Stimulated activated naive CD8-positive, alpha-beta T cell treated with anti-CD3 and anti-CD28 coated beads, Interleukin-15, Interleukin-2, amounts not matched to agents 100 U/mL and 50 U/mL, for 24 hours (primary cell): ENCODE results near the gene G2E3.
"Not testable (repeated sequence)": the region's sequence is repeated elsewhere in the genome, so short reads cannot be mapped to it uniquely, and the experiment has no call there.

Source experiments
- ATAC-seq: fragments of 150-1000 bp; cut with Tn5 transposase; one replicate; pipeline ENCODE4 v1.10.0; 2021
- DNase-seq: peaks from one replicate; pipeline ENCODE4 v3.0.0; 2021

Gene G2E3

GRCh38 chr14:30564235-30564867, 5.4 kb downstream of the G2E3 start:
- ATAC-seq, result no peak
- no peak for DNase-seq

DNA sequence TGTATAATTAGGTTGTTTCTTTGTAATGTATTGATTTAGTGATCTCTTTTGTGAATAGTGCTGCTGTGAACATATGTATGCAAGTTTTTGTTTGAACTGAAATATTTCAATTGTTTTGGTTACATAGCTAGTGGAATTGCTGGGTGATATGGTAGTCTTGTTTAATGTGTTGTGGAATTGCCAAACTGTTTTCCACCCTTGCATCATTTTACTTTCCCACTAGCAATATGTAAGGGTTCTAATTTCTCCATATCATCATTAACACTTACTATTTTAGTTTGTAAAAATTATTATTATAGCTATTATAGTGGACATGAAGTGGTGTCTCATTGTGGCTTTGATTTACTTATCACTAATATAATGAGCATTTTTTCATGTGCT, 5.9 kb downstream of the G2E3 start:
- ATAC-seq (no peak), DNase-seq (no peak)

- DNase-seq (no peak), ATAC-seq (no peak)
Measured at GRCh38 chr14:30569216-30569902, 10.4 kb downstream of the G2E3 start.

GRCh38 chr14:30569903-30570226, 10.9 kb downstream of the G2E3 start:
- DNase-seq, result no peak
- ATAC-seq, result no peak

- ATAC-seq (no peak), DNase-seq (no peak)
Measured at GRCh38 chr14:30572237-30572636, 13.3 kb downstream of the G2E3 start.

GRCh38 chr14:30572771-30573170, 13.8 kb downstream of the G2E3 start:
- no peak for DNase-seq
- no peak for ATAC-seq

DNA sequence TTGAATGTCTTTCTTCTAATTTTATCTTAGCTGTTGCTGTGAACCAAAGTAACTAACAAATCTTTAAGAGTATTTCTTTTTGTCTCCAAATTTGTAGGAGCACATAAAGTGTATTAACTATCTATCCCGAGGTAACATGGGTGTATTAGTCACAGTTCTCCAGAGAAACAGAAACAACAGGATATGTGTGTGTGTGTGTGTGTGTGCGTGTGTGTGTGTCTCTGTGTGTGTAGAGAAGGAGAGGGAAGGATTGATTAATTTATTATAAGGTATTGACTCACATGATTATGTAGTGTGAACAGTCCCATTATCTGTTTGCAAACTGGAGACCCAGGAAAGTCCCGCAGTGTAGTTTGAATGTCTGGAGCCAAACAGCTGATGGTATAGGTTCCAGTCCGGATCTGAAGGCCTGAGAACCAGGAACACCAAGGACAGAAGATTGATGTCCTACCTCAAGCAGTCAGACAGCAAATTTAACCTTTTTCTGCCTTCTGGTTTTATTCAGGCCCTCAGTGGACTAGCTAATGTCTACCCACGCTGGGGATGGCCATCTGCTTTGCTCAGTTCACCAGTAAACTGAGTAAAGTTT, 14.4 kb downstream of the G2E3 start:
- no peak for ATAC-seq

GRCh38 chr14:30573966-30574365, 15.0 kb downstream of the G2E3 start:
- no peak for ATAC-seq
- no peak for DNase-seq

More for the DNA sequence above, 14.4 kb downstream of the G2E3 start:
- no peak for DNase-seq

DNA sequence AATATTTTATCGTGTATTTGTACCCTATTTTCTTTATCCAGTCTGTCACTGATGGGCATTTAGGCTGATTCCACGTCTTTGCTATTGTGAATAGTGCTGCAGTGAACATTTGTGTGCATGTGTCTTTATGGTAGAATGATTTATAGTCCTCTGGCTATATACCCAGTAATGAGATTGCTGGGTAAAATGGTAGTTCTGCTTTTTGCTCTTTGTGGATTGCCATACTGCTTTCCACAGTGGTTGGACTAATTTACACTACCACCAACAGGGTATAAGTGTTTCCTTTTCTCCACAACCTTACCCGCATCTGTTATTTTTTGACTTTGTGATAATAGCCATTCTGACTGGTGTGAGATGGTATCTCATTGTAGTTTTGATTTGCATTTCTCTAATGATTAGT, 15.8 kb downstream of the G2E3 start:
- DNase-seq, ATAC-seq: not testable (repeated sequence)

GRCh38 chr14:30576333-30576732, 17.4 kb downstream of the G2E3 start:
- DNase-seq, ATAC-seq: not testable (repeated sequence)

- ATAC-seq, result no peak
- no peak for DNase-seq
Measured at GRCh38 chr14:30580616-30581282, 21.8 kb downstream of the G2E3 start.

GRCh38 chr14:30581283-30581625, 22.3 kb downstream of the G2E3 start:
- DNase-seq (no peak), ATAC-seq (no peak)

GRCh38 chr14:30582376-30582775, 23.4 kb downstream of the G2E3 start:
- no peak for ATAC-seq
- DNase-seq, result no peak

- DNase-seq (no peak), ATAC-seq (no peak)
Measured at GRCh38 chr14:30584058-30584630, 25.2 kb downstream of the G2E3 start.

DNA sequence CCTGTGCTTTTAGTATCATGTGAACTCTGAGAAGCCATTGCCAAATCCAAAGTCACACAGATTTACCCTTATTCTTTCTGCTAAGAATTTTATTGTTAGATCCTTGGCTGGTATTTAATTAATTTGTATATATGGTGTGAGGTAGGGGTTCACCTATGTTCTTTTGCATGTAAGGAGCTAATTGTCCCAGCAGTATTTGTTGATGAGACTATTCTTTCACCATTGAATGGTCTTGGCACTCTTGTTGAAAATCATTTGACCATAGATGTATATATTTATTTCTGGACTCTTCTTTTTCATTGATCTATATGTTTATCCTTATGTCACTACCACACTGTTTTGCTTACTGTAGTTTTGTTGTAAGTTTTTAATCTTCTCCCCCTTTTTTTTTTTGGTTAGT, 26.2 kb downstream of the G2E3 start:
- DNase-seq (no peak), ATAC-seq (no peak)

DNA sequence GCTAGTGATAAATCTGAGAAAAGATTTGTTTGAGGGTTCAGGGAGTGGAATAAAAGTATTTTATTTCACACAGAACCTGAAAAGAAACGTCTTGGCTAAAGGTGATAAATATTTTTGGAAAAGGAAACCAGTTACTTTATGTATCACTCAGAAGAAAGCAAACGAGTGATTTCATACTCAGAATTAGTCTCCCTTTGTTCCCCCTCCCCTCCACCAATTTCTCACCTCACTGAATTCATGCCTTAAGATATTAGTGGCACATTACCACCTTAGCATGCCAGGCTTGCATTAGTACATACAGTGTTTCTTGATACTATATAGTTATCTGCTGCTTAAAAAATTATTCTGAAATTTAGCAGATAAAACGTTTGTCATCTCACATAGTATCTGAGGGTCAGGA, 28.2 kb downstream of the G2E3 start:
- ATAC-seq (no peak), DNase-seq (no peak)

- DNase-seq (no peak), ATAC-seq (no peak)
Measured at GRCh38 chr14:30588873-30589272, 29.9 kb downstream of the G2E3 start.

- DNase-seq, result no peak
- ATAC-seq, result no peak
Measured at GRCh38 chr14:30596935-30597334, 38.0 kb downstream of the G2E3 start.

- ATAC-seq (no peak), DNase-seq (no peak)
Measured at GRCh38 chr14:30597504-30597903, 38.5 kb downstream of the G2E3 start.

DNA sequence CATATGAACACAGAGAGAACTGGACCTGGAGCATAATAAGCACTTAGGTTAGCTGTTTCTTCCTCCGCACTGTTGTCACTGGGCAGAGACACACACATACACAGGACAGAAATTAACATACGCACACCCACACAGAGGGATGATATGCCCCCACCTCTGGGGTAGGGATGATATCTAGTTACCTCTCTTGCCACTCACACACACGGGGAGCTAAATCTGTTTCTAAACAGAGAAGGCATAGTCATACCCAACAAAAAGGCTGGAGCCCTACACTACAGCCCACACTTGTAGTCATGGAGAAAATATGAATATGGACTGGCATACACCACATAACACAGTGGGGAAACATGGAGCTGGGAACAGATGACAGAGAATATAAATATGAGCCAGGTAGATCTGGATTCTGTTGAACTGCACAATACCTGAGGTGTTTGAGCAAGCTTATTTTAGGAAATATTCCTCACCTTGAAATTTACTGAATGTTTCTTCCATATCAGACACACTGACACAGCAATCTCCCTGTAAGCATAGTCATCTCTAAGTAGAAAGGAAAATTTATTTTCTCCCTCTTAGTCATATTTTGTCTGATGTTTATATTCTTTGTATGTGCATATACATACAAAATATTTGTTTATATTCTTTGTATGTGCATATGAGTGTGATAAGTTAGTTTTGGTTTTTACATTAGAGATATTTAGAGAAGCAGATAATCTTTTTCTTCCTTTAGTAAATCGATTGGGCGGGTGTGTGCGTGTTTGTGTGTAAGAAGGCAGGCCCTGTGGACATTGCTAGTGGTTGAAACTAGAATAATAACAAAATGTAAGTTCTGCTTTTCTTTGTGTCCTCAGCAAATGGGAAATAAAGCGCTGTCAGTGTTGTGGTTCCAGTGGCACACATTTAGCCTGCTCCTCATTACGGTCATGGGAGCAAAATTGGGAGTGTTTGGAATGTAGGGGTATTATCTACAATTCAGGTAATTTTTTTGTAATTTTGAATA, 42.3 kb downstream of the G2E3 start:
- ATAC-seq, result no peak

GRCh38 chr14:30603402-30603801, 44.4 kb downstream of the G2E3 start:
- DNase-seq (no peak), ATAC-seq (no peak)

More for the DNA sequence above, 42.3 kb downstream of the G2E3 start:
- DNase-seq, result no peak

DNA sequence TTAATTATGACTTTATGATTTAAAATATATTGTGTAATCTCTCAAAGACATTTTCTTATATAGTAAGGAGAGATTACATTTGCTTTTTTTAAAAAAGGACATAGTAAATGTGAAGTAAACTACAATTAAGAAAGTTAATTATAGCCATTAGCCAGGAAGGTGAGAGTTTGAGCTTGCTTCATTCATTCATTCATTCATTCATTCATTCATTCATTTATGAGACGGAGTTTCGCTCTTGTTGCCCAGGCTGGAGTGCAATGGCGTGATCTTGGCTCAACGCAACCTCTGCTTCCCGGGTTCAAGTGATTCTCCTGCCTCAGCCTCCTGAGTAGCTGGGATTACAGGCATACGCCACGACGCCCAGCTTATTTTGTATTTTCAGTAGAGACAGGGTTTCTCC, 45.7 kb downstream of the G2E3 start:
- DNase-seq, ATAC-seq: not testable (repeated sequence)
